Retina (tissue), 1 donor: Measurements from ENCODE around the gene GLO1.
"Not testable (repeated sequence)": the region's sequence is repeated elsewhere in the genome, so short reads cannot be mapped to it uniquely, and the experiment has no call there.

ENCODE experiments used
- DNase-seq: peaks from one replicate; pipeline ENCODE4 v3.0.0-alpha.2; 2016

GLO1 gene

GRCh38 chr6:38703949-38704590 lies 1.1 kb upstream of the GLO1 start:
- DNase-seq: no peak

- DNase-seq: no peak
Measured at GRCh38 chr6:38701551-38701950, 1.4 kb downstream of the GLO1 start.

- DNase-seq: not testable (repeated sequence)
Measured at GRCh38 chr6:38699702-38700101, 3.2 kb downstream of the GLO1 start.

GRCh38 chr6:38697846-38698245 lies 5.1 kb downstream of the GLO1 start:
- no peak for DNase-seq

- no peak for DNase-seq
Measured at GRCh38 chr6:38696345-38696744, 6.6 kb downstream of the GLO1 start.

- DNase-seq: no peak
Measured at GRCh38 chr6:38695933-38696332, 7.0 kb downstream of the GLO1 start.

- DNase-seq: no peak
Measured at GRCh38 chr6:38695227-38695900, 7.6 kb downstream of the GLO1 start.

- DNase-seq: no peak
Measured at GRCh38 chr6:38688579-38689087, 14.3 kb downstream of the GLO1 start.

GRCh38 chr6:38687549-38687948 lies 15.4 kb downstream of the GLO1 start:
- DNase-seq: no peak

- DNase-seq: no peak
Measured at GRCh38 chr6:38687043-38687353, 15.9 kb downstream of the GLO1 start.

GRCh38 chr6:38686270-38687042 lies 16.5 kb downstream of the GLO1 start:
- DNase-seq: no peak

- DNase-seq: no peak
Measured at GRCh38 chr6:38684904-38685303, 18.0 kb downstream of the GLO1 start.

GRCh38 chr6:38684237-38684636 lies 18.7 kb downstream of the GLO1 start:
- DNase-seq: no peak

- no peak for DNase-seq
Measured at GRCh38 chr6:38681850-38682249, 21.1 kb downstream of the GLO1 start.

GRCh38 chr6:38679668-38680067 lies 23.3 kb downstream of the GLO1 start:
- DNase-seq: no peak

GRCh38 chr6:38678178-38678760 lies 24.7 kb downstream of the GLO1 start:
- DNase-seq: no peak

- no peak for DNase-seq
Measured at GRCh38 chr6:38676974-38677544, 25.9 kb downstream of the GLO1 start.

- no peak for DNase-seq
Measured at GRCh38 chr6:38676236-38676973, 26.5 kb downstream of the GLO1 start.

GRCh38 chr6:38673397-38674165 lies 29.4 kb downstream of the GLO1 start:
- DNase-seq: no peak

GRCh38 chr6:38671885-38672467 lies 31.0 kb downstream of the GLO1 start:
- peak; percentile 8 for DNase-seq
